Activated CD4-positive, alpha-beta T cell treated with anti-CD3 and anti-CD28 coated beads, Interleukin-2, amount 50 U/mL, for 48 hours (primary cell): ENCODE data around the gene COPS4.
"Not testable (repeated sequence)": the region's sequence is repeated elsewhere in the genome, so short reads cannot be mapped to it uniquely, and the experiment has no call there.

Experiments
- DNase-seq, 2 experiments: peaks; one replicate each; pipeline ENCODE4 v3.0.0-alpha.2; 2020

The COPS4 gene

GRCh38 chr4:83034630-83035494 is at the start of gene COPS4:
COPS4 (plus strand) TSS chr4:83035183; CDS start chr4:83035225, 42 bp downstream.
- DNase-seq, result peak; percentile 93 to 95

GRCh38 chr4:82987519-82987918 is 47.5 kb upstream of the COPS4 start:
- DNase-seq, result not testable (repeated sequence)

DNA sequence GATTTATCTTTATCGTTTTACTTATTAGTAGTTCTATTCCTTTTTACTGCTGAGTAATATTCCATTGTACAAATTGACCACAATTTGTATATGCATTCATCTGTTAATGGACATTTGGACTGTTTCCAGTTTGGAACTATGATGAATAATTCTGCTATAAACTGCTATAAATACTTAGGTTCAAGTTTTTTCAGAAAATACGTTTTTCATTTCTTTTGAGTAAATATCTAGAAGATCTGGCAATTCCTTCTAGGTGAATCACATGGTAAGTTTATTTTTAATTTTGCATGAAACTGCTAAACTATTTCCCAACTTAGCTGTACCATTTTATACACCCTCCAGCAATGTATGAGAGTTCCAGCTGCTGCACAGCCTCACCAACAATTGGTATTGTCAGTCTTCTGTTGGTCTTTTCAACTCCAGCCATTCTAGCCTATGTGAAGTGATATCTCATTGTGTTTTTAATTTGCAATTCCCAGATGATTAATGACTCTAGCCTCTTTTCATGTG is 46.6 kb upstream of the COPS4 start:
- no peak for DNase-seq

DNA sequence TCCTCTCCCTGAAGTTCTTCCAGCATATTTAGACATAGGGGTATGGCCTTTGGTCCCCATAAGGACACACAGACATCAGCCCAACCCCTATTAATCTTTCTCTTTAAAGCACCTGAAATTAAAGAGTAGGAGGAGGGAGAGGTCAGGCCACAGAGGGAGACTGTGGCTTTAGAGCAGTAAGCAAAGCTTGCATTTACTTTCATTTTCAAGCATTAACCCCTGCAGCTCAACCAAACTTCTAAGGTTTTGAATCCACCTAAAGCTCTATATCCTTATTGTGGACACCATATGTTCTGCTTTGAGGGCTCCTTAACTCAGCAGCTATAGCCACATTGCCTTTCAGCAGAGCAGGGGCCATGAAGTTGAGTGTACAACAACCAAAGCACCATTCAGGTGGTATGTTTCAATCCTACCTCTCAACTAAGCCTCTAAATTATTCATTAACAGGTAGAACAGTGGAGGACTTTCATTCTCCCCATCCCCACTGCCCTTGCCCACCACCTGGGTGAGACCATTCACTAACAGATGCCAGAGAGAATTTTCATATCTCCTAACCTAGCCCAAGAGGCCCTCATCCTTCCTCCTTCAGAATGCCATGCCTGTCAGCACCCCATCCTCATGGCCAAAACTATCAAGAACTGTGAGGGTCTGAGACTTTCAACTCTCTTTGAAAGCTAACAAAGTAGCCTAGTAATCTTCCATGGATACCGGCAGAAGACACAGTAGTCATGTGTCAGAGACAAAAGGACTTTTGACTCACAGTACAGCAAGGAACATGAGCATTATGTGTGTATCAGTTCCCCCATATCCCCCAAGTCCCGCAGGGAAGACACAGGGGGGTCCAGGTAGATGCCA is 45.2 kb upstream of the COPS4 start:
- DNase-seq, result no peak

- no peak for DNase-seq
Measured at GRCh38 chr4:82994834-82995233, 40.1 kb upstream of the COPS4 start.

DNA sequence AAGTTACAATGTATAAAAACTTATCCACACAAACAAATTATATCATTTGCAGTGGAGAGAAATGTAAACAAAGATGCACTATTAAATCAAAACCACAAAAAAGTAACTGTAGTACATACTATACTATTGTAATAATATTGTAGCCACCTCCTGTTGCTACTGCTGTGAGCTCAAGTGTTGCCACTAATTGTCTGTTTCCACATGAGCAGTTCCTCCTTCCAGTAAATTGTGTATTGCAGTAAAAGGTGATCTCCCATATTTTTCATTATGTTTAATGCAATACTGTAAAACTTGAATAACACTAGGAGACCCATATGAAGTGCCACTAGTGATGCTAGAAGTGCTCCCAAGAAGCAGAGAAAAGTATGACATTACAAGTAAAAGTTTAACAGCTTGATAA is 36.1 kb upstream of the COPS4 start:
- no peak for DNase-seq

DNA sequence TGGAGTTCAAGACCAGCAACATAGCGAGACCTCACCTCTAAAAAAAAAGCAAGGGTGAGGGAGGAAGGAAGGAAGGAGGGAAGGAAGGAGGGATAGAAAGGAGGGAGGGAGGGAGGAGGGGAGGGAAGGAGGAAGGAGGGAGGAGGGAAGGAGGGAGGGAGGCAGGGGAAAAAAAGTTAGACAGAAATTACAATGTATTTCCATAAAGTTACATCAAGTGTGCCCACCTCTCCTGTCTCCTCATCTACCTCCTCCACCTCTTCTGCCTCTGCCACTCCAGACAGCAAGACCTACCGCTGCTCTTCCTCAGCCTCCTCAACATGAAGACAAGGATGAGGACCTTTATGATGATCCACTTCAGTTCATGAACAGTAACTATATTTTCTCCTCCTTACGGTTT is 32.7 kb upstream of the COPS4 start:
- no peak for DNase-seq

DNA sequence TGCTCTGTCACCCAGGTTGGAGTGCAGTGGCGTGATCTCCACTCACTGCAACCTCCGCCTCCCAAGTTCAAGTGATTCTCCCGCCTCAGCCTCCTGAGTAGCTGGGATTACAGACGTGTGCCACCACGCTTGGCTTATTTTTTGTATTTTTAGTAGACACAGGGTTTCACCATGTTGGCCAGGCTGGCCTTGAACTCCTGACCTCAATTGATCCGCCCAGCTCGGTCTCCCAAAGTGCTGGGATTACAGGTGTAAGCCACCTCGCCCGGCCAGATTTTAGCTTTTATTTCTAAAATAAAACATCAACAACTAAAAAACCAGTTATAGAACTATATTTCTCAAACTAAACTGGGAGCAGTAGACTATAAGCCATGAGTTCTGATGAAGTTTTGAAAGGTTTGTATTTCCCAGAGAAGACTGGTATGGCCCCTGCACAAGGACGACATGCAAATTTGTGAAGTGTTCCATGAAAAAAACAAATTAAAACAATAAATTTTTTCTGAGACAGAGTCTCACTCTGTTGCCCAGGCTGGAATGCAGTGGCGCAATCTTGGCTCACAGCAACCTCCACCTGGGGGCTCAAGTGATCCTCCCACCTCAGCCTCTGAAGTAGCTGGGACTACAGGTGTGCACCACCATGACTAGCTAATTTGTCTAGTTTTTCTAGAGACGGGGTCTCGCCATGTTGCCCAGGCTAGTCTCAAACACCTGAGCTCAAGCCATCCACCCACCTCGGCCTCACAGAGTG is 31.8 kb upstream of the COPS4 start:
- not testable (repeated sequence) for DNase-seq

DNA sequence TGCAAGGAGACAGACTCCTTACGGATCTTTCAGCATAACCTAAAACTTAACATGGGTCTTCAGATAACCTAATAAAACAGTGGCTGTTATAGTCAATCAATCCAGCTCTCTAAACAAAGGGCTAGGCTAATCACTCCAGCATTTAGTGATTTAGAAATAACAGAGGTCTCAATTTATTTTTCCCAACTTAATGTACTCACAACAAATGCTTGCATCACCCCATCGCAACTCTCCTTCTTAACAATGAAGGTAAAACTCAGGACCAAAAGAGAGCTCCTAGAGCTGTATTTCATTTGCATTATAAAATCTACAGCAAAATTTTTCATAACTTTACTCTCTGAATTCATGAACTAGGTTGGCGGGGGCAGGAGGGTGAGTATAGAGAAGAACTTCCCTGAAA is 25.5 kb upstream of the COPS4 start:
- DNase-seq, result no peak

DNA sequence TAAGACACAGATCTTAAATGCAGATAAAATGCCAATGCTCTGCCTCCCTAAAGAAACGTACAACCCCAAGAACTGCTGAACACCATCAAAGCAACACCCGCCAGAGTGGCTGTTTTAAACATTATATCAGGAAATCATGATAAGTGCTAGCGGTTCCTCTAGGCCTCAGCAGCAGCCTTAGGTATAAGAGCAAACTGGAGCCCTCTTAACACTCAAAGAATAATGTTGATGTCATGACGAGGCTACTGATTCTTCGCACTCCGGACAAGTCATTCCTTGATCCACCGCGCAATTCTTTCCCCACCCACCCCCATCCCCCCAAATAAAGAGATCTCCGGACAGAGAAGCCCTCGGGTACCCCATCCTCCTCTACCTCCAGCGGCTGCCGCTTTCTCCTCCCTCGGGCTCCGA is 24.9 kb upstream of the COPS4 start:
- DNase-seq, result no peak

DNA sequence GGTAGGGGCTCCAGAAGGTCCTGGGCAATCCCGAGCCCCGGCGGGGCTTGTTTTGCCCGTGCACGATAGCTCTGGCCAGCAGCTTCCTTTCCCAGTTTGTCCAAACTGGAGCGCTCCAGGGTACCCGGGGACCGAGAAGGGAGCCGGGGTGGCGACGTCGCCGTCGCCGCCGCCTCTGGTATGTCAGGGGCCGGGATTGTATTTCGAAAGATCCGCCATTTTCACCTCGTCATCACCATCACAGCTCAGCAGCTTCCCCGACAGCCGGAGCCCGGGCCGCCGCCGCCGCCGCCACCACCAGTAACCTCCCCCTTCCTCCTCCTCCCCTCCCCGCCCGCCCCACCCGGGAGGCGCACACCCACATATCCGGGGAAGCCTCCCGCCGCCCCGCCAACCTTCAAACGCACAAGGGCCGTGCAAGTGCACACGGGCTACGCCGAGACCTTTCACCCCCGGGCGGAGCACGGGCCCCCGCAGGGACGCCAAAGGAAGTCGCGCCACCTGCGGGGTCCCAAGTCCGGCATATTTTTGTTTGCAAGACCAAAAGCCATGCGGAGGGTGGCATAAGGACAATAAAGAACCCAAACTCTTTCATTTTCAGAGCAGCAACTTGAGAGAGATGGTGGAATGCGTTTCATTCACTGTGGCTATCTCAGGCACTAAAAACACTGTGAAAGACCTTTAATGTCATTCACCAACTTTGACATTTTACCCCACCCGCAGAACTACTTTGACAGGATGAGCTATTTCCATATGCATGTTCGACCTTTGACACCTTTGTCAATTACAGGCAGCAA is 24.3 kb upstream of the COPS4 start, which contains the start of gene LIN54:
TSS of gene LIN54 (minus strand) at position 302 of the 797 bp plus-strand sequence. CDS start 25,979 bp downstream, outside the sequence.
- DNase-seq, result peak; percentile 80 to 84

DNA sequence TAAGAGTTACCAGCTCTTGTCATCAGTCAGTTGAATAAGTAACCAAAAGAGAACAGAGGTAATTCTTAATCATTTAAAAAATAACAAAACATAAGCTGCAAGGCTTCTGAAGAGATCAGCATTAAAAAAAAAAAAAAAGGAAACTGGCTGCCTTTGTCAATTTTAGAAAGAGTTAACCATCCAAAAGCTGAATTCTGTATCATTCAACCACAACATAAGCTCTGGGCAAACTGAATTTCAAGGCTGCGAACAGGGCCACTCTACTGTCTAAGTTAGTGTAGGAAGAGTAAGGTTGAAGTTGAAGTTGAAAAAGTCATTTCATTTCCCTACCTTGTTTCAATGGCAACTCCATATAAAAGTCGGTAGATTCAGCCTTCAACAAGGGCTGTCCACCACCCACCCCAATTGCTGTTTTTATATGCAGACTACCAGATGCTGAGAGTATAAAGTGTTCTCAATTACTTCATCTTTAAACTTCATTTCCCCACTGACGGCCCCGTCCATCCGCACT is 23.2 kb upstream of the COPS4 start:
- DNase-seq, result peak; percentile 3 to 11

DNA sequence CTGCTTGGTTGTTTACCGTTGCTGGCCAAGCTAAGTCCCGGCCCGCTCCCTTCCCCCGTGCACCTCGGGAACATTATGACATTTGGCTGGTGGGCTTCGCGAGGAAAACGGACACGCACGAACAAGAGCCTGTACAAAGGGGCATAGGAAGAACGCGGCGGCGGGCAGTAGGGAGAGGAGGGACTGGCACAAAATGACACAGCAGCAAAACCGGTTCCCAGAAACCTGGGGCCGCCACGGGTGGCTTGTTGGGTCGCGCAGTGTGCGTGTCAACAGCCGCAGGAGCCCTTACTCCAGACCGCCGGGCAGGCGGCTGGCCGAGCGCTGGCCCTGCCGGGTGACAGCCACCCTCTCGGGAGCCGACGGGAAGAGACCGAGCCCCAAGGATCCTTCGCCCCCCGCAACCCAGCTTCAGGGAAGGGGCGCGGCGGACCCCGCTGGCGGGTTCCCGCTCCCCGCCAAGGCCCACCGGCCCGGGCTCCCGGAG is 22.7 kb upstream of the COPS4 start:
- peak; percentile 49 to 53 for DNase-seq

GRCh38 chr4:83012687-83013419 is 22.1 kb upstream of the COPS4 start:
- DNase-seq, result peak; percentile 95 to 96

- no peak for DNase-seq
Measured at GRCh38 chr4:83013420-83013867, 21.5 kb upstream of the COPS4 start.

DNA sequence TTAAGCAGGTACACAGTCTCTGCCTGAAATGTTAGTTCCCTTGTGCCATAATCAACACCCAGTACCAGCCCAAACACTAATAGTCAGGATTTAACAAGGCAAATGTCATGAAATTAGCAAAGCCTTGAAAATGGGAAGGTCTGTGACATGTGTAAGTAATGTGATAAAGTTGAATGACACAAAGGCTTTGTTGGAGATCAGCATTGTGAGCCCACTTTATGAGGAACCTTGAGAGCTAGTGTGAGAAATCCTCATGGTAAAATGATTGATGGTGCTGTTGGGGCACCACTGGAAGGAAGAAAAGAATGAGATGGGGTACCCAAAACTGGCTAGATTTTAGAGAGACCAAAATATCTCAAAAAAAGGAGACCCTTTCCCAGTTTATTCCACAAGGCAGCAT is 21.1 kb upstream of the COPS4 start:
- no peak for DNase-seq

- DNase-seq, result no peak
Measured at GRCh38 chr4:83019794-83020494, 15.0 kb upstream of the COPS4 start.

DNA sequence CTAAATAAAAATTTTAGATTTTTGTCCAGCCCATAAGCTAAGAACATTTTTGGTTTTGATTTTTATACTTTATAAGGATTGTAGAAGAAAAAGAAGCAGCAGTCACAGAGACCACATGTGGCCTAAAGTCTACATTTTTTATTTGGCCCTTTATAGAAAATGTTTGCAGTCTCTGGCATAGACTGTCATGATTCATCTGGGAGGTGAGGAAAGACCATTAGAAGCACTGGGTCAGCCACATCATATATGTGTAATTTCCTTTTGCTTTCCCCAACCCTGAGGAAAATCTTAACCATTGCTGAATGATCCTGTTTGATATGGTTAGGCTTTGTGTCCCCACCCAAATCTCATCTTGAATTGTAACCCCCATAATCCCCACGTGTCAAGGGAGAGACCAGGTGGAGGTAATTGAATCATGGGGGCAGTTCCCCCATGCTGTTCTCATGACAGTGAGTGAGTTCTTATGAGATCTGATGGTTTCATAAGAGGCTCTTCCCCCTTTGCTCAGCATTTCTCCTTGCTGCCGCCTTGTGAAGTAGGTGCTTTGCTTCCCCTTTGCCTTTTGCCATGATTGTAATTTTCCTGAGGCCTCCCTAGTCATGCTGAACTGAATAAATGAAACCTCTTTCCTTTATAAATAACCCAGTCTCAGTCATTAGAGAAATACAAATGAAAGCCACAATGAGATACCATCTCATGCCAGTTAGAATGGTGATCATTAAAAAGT is 12.1 kb upstream of the COPS4 start:
- DNase-seq, result no peak

DNA sequence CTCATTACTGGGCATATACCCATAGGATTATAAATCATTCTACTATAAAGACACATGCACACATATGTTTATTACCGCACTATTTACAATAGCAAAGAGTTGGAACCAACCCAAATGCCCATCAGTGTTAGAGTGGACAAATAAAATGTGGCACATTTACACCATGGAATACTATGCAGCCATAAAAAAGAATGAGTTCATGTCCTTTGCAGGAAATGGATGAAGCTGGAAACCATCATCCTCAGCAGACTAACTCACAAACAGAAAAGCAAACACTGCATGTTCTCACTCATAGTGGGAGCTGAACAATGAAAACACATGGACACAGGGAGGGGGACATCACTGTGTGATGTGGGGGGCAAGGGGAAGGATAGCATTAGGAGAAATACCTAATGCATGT is 11.4 kb upstream of the COPS4 start:
- not testable (repeated sequence) for DNase-seq
